ENCODE results near the gene NUMB. TPM values are rescaled to one million over a fixed set of nuclear protein-coding genes. Genes with fewer than 3 reads are reported as not detected.
A peak's percentile ranks its signal among the peaks of the same experiment; 100 is the strongest.
"Not testable (repeated sequence)": the region's sequence is repeated elsewhere in the genome, so short reads cannot be mapped to it uniquely, and the experiment has no call there.

NUMB gene
- total RNA-seq, 1 donor from 2014 or later, result 72.7 TPM

DNA sequence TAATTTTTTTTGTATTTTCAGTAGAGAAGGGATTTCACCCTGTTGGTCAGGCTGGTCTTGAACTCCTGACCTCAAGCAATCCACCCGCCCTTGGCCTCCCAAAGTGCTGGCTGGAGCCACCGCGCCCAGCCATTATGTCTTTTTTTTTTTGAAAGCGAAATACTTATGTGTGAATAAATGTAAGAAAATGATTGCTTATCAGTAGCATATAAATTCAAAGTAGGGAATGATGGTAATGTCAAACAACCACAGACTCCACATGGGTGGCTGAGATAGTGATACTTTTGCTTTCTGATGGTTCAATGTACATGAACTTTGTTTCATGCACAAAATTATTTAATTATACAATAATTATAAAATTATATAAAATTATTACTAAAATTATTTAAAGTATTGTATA lies 145.2 kb downstream of the NUMB start:
- Mint-ChIP-seq H3K4me1 (ENCODE audit: unreplicated experiment) (peaks cover 20% of the 10 kb centered on the region), H3K27me3 (ENCODE audit: unreplicated experiment) (no peaks in the 10 kb centered on the region), H3K27ac (ENCODE audit: unreplicated experiment) (no peak overlapping the region), H3K9me3 (ENCODE audit: unreplicated experiment) (no peaks in the 10 kb centered on the region), H3K36me3 (ENCODE audit: unreplicated experiment) (peaks cover 12% of the 10 kb centered on the region), H3K4me3 (ENCODE audit: unreplicated experiment) (no peak overlapping the region)
- DNase-seq (ENCODE audit: extremely low spot score, unreplicated experiment), result no peak
- TF ChIP-seq CTCF (IDR thresholded peaks at IDR 0.05), result no peak

GRCh38 chr14:73312687-73313086 lies 145.7 kb downstream of the NUMB start:
- Mint-ChIP-seq H3K27me3 (ENCODE audit: unreplicated experiment) (no peaks in the 10 kb centered on the region), H3K9me3 (ENCODE audit: unreplicated experiment) (no peaks in the 10 kb centered on the region), H3K27ac (ENCODE audit: unreplicated experiment) (no peak overlapping the region), H3K4me3 (ENCODE audit: unreplicated experiment) (no peak overlapping the region), H3K4me1 (ENCODE audit: unreplicated experiment) (peaks cover 19% of the 10 kb centered on the region), H3K36me3 (ENCODE audit: unreplicated experiment) (peaks cover 12% of the 10 kb centered on the region)
- no peak for TF ChIP-seq CTCF (IDR thresholded peaks at IDR 0.05)
- no peak for DNase-seq (ENCODE audit: extremely low spot score, unreplicated experiment)

DNA sequence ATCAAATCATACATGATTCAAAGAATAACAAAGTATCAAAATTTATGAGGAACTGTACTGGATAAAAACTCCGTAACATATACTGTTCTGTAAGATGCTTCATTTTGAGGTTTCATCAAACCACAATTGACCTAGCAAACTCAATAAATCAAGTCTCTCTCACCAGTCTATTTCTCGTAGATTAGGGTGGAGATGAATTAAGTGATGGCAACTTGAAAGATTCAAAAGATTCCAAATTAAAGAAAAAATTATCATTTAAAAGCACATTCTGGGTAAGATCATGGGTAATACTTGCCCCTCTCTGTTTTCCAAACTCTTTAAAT lies 146.7 kb downstream of the NUMB start:
- H3K4me3 Mint-ChIP-seq (ENCODE audit: unreplicated experiment), result no peak overlapping the region
- no peaks in the 10 kb centered on the region for H3K27me3 Mint-ChIP-seq (ENCODE audit: unreplicated experiment)
- peak overlapping the region; percentile 69 for H3K27ac Mint-ChIP-seq (ENCODE audit: unreplicated experiment)
- no peak for TF ChIP-seq CTCF (IDR thresholded peaks at IDR 0.05)
- H3K4me1 Mint-ChIP-seq (ENCODE audit: unreplicated experiment), result peaks cover 19% of the 10 kb centered on the region
- no peaks in the 10 kb centered on the region for H3K9me3 Mint-ChIP-seq (ENCODE audit: unreplicated experiment)
- no peak for DNase-seq (ENCODE audit: extremely low spot score, unreplicated experiment)
- peaks cover 12% of the 10 kb centered on the region for H3K36me3 Mint-ChIP-seq (ENCODE audit: unreplicated experiment)

DNA sequence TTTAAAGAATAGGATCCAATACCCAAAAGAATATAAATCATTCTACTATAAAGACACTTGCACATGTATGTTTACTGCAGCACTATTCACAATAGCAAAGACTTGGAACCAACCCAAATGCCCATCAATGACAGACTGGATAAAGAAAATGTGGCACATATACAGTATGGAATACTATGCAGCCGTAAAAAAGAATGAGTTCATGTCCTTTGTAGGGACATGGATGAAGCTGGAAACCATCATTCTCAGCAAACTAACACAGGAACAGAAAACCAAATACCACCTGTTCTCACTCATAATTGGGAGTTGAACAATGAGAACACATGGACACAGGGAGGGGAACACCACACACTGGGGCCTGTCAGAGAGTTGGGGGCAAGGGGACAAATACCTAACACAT lies 149.1 kb downstream of the NUMB start:
- peaks cover 19% of the 10 kb centered on the region for H3K4me1 Mint-ChIP-seq (ENCODE audit: unreplicated experiment)
- H3K27ac Mint-ChIP-seq (ENCODE audit: unreplicated experiment); H3K27me3 Mint-ChIP-seq (ENCODE audit: unreplicated experiment); DNase-seq (ENCODE audit: extremely low spot score, unreplicated experiment); H3K4me3 Mint-ChIP-seq (ENCODE audit: unreplicated experiment); H3K9me3 Mint-ChIP-seq (ENCODE audit: unreplicated experiment): not testable (repeated sequence)
- peaks cover 12% of the 10 kb centered on the region for H3K36me3 Mint-ChIP-seq (ENCODE audit: unreplicated experiment)

- Mint-ChIP-seq H3K9me3 (ENCODE audit: unreplicated experiment) (no peaks in the 10 kb centered on the region), H3K4me3 (ENCODE audit: unreplicated experiment) (no peak overlapping the region), H3K27me3 (ENCODE audit: unreplicated experiment) (no peaks in the 10 kb centered on the region), H3K4me1 (ENCODE audit: unreplicated experiment) (peaks cover 29% of the 10 kb centered on the region), H3K36me3 (ENCODE audit: unreplicated experiment) (peaks cover 12% of the 10 kb centered on the region), H3K27ac (ENCODE audit: unreplicated experiment) (no peak overlapping the region)
- DNase-seq (ENCODE audit: extremely low spot score, unreplicated experiment), result no peak
- no peak for TF ChIP-seq CTCF (IDR thresholded peaks at IDR 0.05)
These were observed 151.1 kb downstream of the NUMB start for GRCh38 chr14:73307261-73307660.

- H3K4me1 Mint-ChIP-seq (ENCODE audit: unreplicated experiment), result peaks cover 20% of the 10 kb centered on the region
- no peaks in the 10 kb centered on the region for H3K27me3 Mint-ChIP-seq (ENCODE audit: unreplicated experiment)
- no peak overlapping the region for H3K4me3 Mint-ChIP-seq (ENCODE audit: unreplicated experiment)
- no peak overlapping the region for H3K27ac Mint-ChIP-seq (ENCODE audit: unreplicated experiment)
- H3K36me3 Mint-ChIP-seq (ENCODE audit: unreplicated experiment), result peaks cover 8% of the 10 kb centered on the region
- TF ChIP-seq CTCF (IDR thresholded peaks at IDR 0.05), result no peak
- DNase-seq (ENCODE audit: extremely low spot score, unreplicated experiment), result no peak
- no peaks in the 10 kb centered on the region for H3K9me3 Mint-ChIP-seq (ENCODE audit: unreplicated experiment)
These were observed 152.8 kb downstream of the NUMB start for GRCh38 chr14:73305499-73305898.

Measured in osteocyte (in vitro differentiated cells).